OCI-LY3 (cell line): ENCODE measurements around the gene SEMA5A.

Source experiments
- EZH2phosphoT487 ChIP-seq: fragments of 200-600 bp; shearing (Covaris generic); IDR thresholded peaks from 2 replicates; pipeline ENCODE4 v1.6.1; 2018; ENCODE audit warnings: antibody characterized with exemption, mixed run types, low read depth
- TF ChIP-seq, protein P1 (sequence below): fragments of 200-600, 300-600 bp; sonication (generic); IDR thresholded peaks from 2 replicates; pipeline ENCODE4 v1.5.1; 2014; ENCODE audit warnings: antibody characterized with exemption, low read length, low read depth

DNA sequence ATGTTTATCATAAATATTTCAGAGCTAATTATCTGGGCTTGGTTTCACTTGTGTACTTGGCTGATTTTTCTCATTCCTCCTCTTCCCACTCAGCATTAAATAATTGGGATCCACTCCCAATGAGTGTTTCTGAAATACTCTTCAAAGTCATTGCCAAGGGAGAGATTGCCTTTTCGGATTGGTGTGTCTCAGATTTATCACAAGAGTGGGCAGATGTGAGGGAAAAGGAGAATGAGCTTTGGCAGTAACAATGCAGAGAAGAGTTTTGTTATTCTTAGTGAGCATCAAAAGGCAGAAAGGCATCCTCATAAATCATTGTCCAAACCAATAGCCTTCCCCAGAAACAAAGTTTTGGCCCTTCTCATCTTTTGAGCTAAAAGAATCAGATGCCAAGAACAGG is 79.2 kb downstream of the SEMA5A start:
- TF ChIP-seq, protein P1, sequence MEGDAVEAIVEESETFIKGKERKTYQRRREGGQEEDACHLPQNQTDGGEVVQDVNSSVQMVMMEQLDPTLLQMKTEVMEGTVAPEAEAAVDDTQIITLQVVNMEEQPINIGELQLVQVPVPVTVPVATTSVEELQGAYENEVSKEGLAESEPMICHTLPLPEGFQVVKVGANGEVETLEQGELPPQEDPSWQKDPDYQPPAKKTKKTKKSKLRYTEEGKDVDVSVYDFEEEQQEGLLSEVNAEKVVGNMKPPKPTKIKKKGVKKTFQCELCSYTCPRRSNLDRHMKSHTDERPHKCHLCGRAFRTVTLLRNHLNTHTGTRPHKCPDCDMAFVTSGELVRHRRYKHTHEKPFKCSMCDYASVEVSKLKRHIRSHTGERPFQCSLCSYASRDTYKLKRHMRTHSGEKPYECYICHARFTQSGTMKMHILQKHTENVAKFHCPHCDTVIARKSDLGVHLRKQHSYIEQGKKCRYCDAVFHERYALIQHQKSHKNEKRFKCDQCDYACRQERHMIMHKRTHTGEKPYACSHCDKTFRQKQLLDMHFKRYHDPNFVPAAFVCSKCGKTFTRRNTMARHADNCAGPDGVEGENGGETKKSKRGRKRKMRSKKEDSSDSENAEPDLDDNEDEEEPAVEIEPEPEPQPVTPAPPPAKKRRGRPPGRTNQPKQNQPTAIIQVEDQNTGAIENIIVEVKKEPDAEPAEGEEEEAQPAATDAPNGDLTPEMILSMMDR = no peak
- TF ChIP-seq EZH2phosphoT487 = no peak
